Measurements from ENCODE around the gene C1QTNF3. TPM values are rescaled to one million over a fixed set of nuclear protein-coding genes. Genes with fewer than 3 reads are reported as not detected.

The C1QTNF3 gene
- total and polyA plus RNA-seq, 2 of the 8 experiments (the other 6 are each of a cell fraction or from before 2014, with no cell fraction given) = 1.0 to 1.2 TPM

GRCh38 chr5:34055667-34056066, 12.7 kb upstream of the C1QTNF3 start (continued):
- TF ChIP-seq FOSL1 (IDR thresholded peaks at IDR 0.05; ENCODE audit: insufficient read depth, low read depth, low read length) = no peak
- TF ChIP-seq CEBPB (IDR thresholded peaks at IDR 0.05; ENCODE audit: low read depth, low read length) = no peak
- no peak for TF ChIP-seq CTBP2 (IDR thresholded peaks at IDR 0.05; ENCODE audit: borderline replicate concordance, insufficient read depth, insufficient read length, low read length)
- no peak for TF ChIP-seq SP2 (IDR thresholded peaks at IDR 0.05; ENCODE audit: low read length)
- no peak for TF ChIP-seq TEAD4 (IDR thresholded peaks at IDR 0.05; ENCODE audit: low read depth, low read length)
- no peak for TF ChIP-seq SP1 (IDR thresholded peaks at IDR 0.05; ENCODE audit: low read depth, low read length)
